GM18909 (cell line): ENCODE data around the gene GPR179.

Source experiments
- ATAC-seq: cut with Tn5 transposase; IDR thresholded peaks from one replicate; pipeline ENCODE4 v1.9.1; 2021; ENCODE audit warnings: mild to moderate bottlenecking; ENCODE audit not compliant: unreplicated experiment, poor library complexity

Gene GPR179

DNA sequence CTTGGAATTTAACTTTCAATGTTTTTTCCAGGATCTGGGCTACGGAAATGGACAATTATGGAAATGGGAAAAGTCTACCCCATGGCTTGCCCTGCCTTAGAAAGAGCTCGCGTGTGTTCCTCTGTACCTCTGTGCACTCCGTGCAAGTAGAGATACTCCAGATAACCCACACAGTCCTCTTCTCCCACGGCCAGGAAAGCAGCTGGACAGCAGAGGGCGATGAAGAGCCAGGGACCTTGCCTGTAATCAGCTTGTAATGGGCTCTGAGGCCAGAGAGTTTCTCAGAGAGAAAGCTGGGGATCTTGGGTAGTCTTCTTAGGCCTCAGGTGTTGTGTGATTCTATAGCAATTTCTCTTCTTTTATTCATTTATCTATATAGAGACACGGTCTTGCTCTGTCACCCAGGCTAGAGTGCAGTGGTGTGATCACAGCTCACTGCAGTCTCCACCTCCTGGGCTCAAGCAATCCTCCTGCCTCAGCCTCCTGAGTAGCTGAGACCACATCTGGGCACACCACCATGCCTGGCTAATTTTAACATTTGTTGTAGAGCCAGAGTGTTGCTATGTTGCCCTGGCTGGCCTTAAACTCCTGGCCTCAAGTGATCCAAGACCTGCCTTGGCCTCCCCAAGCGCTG is 5.5 kb upstream of the GPR179 start:
- no peak for ATAC-seq

DNA sequence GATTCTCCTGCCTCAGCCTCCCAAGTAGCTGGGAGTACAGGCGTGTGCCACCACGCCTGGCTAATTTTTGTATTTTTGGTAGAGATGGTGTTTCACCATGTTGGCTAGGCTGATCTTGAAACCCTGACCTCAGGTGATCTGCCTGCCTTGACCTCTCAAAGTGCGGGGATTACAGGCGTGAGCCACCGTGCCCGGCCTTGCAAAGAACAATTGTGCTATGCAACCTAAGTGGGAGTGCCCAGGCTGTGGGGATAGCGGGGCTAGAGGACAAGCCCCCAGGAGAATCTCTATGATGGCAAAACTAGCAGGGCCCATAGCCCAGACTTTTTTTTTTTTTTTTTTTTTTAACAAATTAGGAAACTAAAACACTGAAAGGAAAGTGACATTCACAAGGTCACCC is 2.0 kb upstream of the GPR179 start:
- no peak for ATAC-seq

DNA sequence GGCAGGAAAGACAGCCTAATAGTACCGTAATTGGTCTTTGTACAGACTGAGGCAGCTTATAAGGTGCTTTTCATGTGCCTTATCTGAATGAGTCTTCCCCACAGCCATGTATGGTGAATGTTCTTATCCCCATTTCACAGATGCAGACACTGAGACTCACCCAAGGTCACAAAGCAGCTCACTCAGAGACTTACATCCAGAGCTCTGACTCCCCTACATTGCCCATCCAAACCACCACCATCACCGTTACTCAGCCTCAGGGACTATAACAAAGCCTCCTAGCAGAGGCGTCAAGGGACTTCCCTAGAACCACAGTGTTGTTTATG is 627 bp upstream of the GPR179 start:
- no peak for ATAC-seq

DNA sequence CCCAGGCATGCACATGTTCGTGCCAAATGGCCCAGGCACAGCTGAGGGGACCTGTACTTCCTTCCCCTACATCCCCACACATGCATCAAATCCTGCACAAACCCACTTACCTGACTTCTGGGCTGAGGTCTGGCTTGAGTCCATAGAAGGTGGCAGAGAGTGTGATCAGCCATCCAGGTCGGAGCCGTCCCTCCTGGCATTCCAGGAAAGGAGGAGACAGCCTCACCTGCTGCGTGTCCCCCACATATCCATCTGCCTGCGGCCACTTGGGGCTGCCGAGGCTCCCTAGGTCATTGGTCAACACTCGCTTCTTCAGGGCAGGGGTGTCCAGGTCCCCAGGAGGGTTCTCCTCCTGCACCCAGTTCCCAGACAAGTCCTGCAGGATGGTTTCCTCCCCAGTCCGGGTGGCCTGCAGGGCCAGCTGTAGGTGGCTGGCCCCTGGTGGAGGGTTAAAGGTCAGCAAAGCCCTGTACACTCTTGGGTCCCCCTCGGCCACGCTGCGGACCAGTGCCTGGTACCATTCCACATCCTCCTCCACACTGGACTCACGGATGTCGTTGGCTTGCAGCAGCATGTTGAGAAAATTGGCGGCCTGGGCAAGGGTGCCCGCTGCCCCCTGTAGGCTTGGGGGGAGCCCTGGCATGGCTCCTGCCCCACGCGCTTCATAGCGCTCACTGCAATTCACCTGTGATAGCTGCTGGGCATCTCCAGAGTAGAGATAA is 709 bp downstream of the GPR179 start:
- no peak for ATAC-seq

DNA sequence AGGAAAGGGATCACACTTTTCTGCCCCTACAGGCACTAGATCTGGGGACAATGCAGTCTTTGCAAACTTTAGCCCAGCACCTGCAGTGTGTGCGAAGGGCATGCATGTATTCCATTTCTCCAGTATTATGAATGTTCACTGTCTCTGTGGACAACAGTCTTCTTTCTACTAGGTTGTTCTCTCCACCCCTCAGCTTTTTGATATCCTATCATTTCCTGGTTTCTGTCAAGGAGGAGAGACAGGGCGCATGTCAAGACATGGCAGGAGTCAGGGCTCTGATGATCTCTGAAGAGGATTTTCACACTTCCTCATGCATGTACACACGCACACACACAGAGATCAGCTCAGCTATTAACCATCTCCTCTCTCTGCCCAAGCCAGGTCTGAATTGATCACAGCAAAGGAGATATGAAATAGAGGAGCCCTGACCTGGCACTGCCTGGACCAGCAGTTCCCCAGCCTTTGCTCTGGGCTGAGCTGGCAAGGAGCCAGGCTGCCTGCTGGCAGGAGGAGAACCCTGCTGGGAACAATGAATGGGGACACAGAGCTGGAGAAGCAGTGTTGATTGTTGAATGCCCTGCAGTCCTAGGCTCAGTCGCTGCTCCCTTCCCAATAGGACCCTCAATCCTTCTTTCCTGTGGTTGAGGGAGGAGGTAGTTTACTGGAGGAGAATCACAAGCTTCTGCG is 2.6 kb downstream of the GPR179 start:
- no peak for ATAC-seq

DNA sequence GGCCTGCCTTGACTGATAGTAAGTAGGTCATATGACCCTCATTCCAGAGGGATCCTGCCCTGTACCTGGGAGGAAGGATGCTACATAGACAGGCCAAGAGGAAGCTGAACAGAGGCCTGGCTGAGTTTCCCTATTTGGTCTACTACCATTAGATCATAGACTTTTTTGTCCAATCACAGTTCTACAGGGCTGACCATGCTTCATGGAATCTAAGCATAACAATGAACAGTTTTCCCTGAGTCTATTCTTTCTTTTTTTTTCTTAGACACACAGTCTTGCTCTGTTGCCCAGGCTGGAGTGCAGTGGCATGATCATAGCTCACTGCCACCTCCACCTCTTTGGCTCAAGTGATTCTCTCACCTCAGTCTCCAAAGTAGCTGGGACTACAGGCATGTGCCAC is 3.9 kb downstream of the GPR179 start:
- ATAC-seq = no peak

DNA sequence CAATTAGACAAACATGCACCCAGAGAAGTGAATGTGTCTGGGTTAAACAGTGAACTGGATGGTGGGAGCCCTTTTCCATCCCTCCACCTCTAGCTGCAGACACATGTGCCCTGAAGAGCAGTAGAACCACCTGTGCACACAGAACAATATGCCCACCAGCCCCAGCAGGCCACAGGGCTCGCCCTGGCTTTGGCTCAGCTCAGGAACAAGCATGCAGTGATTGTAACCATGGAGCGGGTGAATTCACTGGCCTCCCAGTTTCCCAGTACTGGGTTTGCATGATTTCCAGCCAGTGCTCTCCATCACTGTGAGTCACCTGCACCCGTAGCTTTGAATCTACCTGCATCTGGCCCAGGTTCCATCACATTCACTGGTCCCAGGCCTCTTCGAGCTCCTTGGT is 5.2 kb downstream of the GPR179 start:
- ATAC-seq = no peak

DNA sequence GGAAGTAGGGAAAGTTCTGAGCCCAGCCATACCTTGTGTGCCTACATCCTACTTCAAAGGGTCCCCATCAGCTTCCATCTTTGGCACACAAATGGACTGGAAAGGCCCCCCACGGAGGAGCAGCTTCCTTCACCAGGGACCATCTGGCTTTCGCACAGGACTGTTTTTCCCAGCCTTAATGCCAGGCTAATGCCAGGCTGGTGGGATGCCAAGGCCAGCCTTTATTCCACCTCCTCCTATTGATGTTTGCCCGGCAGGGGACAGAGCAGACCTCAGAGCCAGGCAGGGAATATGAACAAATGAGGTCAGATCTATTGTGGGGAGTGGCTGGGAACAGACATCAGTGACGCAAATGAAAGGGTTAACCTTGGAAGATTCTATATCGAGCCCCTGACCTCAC is 5.7 kb downstream of the GPR179 start:
- no peak for ATAC-seq

DNA sequence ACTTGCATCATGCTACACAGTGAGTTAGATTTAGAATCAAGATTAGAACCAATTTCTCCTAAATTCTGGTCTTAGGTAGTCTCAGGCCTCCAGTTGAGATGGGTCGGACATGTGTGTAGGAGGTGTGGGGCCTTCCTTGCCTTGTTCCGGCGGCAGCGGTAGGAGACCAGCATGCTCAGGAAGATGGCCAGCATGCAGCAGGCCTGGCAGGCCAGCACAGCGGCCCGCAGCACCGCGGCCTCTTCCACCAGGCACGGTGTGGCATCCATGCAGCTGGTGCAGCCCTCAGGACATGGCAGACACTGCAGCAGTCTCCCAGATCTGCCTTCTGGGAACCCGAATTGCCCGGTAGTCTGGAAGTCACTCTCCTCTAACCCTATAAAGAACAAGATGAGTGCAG is 6.9 kb downstream of the GPR179 start:
- ATAC-seq = no peak

DNA sequence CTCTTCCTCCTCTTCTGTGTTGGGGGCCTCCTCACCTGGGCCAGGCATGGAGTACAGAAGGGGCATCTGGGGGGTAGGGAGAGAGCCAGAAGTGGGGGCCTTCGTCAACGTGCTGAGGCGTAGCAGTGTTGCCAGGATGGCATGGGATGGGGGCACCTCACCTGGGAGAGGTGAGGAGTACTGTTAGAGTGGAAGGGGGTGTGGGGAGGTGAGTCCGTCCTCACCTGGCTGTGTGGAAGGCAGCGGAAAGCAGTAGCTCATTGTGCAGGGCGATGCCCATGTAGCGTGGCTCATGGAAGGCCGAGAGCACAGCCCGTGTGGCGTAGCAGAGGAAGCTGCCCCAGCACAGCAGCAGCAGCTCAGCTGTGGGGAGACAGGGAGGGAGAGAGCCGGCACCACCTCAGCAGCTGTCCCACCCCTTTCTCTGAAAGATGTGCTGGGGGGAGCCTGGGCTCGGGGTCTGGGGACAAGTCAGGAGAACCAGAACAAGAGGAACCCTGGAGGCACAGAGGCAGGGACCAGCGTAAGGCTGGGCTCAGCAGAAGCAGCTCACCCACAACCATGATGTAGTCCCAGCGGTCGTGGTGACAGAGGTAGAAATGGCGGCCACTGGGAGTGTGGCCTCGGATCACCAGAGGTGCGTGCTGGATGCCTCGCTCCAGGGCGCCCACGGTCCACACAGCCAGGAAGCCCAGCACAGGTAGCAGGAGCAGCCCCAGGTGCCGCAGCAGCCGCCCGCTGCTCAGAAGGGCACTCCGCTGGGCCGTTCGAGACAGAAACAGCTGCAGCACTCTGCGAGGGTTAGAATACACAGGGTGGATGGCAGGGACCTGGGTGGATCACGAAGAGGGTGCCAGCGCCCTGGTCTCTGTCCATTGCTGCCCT is 9.0 kb downstream of the GPR179 start:
- no peak for ATAC-seq

DNA sequence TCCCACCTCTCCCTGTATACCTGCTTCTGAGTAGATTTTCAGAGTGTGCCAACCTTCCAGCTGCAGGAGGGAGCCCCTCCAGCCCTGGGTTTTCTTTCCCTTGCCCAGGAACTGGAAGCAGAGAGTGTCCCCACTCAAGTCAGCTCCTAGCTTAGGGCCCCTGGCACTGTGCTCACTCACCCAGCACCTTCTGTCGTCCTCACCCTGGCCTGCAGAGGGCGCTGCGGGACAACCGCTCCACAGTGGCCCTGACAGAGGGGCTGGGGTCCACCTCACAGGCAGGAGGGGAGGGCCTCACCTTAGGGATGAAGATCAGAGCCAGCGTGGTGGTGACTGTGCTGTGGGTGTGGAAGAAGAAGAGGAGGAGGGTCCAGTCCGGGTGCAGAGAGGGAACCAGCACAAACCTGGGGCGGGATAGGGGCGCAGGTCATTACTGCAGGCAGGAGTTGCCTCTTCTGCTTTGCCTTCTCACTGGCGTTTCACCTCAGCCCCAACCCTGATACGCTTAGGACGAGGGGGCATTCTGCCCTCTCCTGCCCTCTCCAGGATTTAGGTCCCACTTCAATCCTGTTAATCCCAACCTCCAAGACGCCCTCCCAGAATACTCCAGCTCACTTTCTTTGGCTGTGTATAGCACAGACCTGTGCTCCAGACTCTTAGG is 10.0 kb downstream of the GPR179 start:
- no peak for ATAC-seq

DNA sequence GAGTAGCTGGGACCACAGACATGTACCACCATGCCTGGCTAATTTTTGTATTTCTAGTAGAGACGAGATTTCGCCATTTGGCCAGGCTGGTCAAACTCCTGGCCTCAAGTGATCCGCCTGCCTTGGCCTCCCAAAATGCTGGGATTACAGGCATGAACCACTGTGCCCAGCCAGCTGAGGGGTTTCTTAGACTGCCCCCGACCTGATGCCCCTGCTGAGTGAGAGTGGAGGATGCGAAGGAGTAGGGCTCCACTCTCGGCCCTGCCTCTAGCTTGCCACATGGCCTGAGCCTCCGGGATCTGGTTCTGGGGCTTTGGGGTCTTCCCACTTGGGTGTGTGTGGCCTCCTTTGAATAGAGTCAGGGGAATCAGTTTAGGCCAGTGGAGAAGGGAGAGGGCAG is 11.0 kb downstream of the GPR179 start:
- no peak for ATAC-seq

DNA sequence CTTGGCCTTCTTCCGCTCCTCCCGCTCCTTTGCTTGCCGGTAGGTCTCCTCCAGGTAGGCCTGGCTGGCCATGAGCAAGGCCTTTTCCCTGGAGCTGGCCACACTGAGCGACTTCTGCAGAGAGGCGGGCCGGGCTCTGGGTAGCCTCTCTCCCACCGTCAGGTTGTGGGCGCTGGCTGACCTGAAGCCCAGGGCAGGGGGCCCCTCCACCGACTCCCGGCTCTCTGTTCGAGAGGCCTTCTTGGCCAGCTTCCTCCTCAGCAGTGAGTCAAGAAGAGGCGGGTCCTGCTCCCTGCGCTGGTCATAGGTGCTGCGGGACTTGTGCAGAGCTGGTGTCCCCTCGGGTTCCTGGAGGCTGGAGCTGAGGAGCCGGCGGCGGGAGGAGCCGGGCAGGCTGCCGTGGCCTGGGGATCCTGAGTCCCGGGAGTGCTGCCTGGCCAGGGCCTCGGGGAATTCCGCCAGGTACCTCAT is 12.8 kb downstream of the GPR179 start:
- ATAC-seq = no peak

DNA sequence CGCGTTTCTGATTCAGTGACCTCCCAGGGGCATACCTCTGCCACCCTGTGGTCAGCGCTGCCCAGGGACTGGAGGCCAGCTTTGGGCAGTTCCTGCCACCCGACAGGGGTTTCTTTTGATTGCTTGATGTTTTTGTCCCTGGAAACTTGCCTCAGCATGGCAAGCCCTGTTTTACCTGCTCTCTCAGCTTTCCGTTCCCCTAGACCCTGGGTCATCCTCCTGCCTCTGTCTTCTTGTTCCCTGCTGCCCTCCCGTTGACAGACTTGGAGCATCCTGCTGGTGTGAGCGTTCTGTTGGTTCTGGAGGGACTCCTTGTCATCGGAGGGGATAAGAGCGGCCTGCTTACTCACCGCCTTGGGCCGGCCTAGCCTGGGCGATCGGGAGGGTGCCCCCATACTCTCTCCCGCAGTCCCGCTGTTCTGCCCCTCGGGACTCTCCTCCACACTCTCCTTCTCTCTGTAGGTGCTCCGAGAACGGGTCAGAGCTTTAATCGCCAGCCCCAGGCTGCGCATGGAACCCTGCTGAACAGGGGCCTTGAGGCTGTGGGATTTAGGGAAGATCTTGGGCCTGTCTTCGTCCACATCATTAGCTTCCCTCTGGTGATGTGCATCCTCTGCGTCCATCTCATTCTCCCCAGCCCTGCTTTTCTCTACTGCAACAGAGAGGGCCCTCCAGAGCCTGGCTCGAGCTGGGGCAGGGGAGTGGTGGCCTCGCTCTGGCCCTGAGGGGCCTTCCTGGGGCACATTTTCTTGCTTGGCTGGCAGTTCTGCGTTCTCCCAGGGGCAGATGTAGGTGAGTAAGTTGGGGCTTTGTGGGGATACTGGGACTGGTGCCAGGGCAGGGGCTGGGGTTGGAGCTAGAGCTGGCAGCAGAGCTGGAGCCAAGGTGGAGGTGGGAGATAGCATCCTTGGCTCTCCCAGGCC is 13.7 kb downstream of the GPR179 start:
- no peak for ATAC-seq

DNA sequence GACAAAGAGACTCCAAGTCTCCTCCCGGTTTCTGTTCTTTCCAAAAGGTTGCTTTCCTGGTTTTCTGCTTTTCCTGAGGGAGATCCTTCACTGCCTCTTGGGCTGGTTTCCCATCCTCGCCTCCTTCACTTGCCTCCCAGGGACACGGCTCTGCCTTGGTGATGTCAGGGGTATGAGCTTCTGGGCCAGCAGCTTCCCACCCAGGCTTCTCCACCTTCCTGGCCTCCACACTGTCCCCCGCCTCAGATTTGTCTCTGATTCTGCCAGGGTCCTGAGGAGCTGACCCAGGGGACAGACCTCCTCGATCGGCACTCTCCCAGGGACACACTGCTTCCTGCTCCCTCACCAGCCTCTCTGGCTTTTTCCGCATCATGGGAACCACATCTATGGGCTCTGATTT is 14.5 kb downstream of the GPR179 start:
- ATAC-seq = no peak

DNA sequence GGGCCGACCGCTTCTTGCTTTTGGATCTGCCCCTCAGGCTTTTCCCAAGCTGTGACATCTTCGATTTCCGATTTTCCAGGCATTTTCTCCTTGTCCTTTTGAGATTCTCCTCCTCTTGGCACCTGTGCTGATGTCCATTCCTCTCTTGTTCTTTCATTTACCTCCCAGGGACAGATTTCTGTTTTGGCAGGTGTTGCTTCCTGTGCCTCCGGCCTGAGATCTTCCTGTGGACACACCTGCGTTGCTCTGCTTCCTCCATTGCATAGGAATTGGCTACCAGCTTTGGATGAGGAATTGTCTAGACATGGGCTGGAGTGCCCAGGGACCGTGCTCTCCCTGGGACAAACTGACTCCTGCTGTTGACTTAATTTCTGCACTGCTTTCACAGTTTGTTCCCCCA is 15.1 kb downstream of the GPR179 start:
- no peak for ATAC-seq

DNA sequence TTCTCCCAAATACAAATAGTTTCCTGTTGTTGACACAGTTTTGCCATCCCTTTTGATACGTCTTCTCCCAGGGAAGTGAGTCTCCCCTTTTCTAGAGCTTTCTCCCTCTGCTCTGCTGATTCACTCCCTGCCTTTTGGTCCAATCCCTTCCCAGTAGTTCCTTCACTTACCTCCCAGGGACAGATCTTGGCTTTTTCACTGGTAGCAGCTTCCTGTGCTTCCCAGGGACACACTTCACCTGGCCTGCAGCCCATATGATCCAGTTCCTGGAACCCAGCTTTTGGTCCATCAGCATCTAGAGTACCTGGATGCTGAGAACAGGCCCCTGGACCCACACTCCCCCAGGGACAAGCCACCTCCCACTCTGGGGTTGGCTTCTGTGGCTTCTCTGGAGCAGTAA is 15.8 kb downstream of the GPR179 start:
- ATAC-seq = no peak

DNA sequence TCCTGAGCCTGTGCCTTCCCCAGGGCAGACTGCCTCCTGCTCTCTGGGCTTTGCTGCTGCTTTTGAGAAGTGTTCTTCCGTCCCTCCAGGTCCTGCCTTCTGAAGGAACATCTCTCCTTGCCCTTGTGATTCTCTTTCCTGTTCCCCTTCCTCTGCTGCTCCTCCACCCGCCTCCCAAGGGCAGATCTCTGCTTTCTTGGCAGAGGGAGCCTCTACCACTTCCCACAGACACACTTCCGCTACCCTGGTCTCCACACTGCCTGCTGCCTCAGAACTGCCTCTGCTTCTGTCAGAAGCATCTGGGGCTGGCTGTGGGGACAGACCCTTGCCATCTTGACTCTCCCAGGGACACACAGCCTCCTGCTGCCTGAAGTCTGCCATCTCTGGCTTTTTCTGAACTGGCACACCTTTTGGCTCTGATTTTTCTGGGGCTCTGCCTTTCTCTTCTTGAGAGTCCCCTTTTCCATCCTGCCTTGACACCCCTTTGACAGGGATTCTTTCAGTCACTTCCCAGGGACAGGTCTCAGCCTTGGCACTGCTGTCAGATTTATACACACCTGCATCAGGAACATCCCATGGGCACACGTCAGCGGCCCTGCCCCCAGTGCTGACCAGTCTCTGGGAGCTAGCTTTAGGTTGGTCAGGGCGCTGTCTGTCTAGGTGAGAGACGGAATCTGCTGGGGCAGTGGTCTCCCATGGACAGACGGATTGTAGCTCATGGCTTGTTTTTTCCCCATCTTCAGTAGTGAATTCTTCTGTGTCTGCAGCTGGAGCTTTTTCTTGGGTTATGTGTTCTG is 16.6 kb downstream of the GPR179 start:
- no peak for ATAC-seq
